ENCODE results near the gene KIF21A.

KIF21A gene

GRCh38 chr12:39348941-39349626 is 93.8 kb downstream of the KIF21A start:
- TF ChIP-seq TEAD4 (IDR thresholded peaks at IDR 0.05) (no peak), EGR1 (IDR thresholded peaks at IDR 0.05) (no peak), CEBPB (IDR thresholded peaks at IDR 0.05) (no peak), TCF12 (IDR thresholded peaks at IDR 0.05; ENCODE audit: low read depth) (no peak), FOXM1 (IDR thresholded peaks at IDR 0.05; ENCODE audit: borderline replicate concordance, low read depth) (no peak), TAF1 (IDR thresholded peaks at IDR 0.05; ENCODE audit: low read depth) (no peak), CREB1 (IDR thresholded peaks at IDR 0.05; ENCODE audit: low read depth) (no peak), NFIC (IDR thresholded peaks at IDR 0.05) (no peak), REST (IDR thresholded peaks at IDR 0.05; ENCODE audit: low read depth) (no peak), USF1 (IDR thresholded peaks at IDR 0.05) (no peak), RAD21 (IDR thresholded peaks at IDR 0.05; ENCODE audit: low read depth) (no peak), EP300 (IDR thresholded peaks at IDR 0.05; ENCODE audit: borderline replicate concordance) (no peak), MAX (IDR thresholded peaks at IDR 0.05) (no peak), ZBTB7A (IDR thresholded peaks at IDR 0.05; ENCODE audit: low read depth) (no peak)

- TF ChIP-seq REST (IDR thresholded peaks at IDR 0.05; ENCODE audit: low read depth) = no peak
- no peak for TF ChIP-seq TAF1 (IDR thresholded peaks at IDR 0.05; ENCODE audit: low read depth)
- no peak for TF ChIP-seq CEBPB (IDR thresholded peaks at IDR 0.05)
- TF ChIP-seq ZBTB7A (IDR thresholded peaks at IDR 0.05; ENCODE audit: low read depth) = no peak
- TF ChIP-seq EP300 (IDR thresholded peaks at IDR 0.05; ENCODE audit: borderline replicate concordance) = no peak
- no peak for TF ChIP-seq TCF12 (IDR thresholded peaks at IDR 0.05; ENCODE audit: low read depth)
- no peak for TF ChIP-seq TEAD4 (IDR thresholded peaks at IDR 0.05)
- TF ChIP-seq CREB1 (IDR thresholded peaks at IDR 0.05; ENCODE audit: low read depth) = no peak
- no peak for TF ChIP-seq NFIC (IDR thresholded peaks at IDR 0.05)
- TF ChIP-seq EGR1 (IDR thresholded peaks at IDR 0.05) = no peak
- no peak for TF ChIP-seq MAX (IDR thresholded peaks at IDR 0.05)
- no peak for TF ChIP-seq FOXM1 (IDR thresholded peaks at IDR 0.05; ENCODE audit: borderline replicate concordance, low read depth)
- no peak for TF ChIP-seq USF1 (IDR thresholded peaks at IDR 0.05)
- no peak for TF ChIP-seq YY1 (IDR thresholded peaks at IDR 0.05; ENCODE audit: low read depth)
- no peak for TF ChIP-seq RAD21 (IDR thresholded peaks at IDR 0.05; ENCODE audit: low read depth)
Measured at GRCh38 chr12:39348523-39348922, 94.4 kb downstream of the KIF21A start.

- TF ChIP-seq CREB1 (IDR thresholded peaks at IDR 0.05; ENCODE audit: low read depth) = no peak
- TF ChIP-seq RAD21 (IDR thresholded peaks at IDR 0.05; ENCODE audit: low read depth) = no peak
- TF ChIP-seq NFIC (IDR thresholded peaks at IDR 0.05) = no peak
- no peak for TF ChIP-seq TCF12 (IDR thresholded peaks at IDR 0.05; ENCODE audit: low read depth)
- TF ChIP-seq MAX (IDR thresholded peaks at IDR 0.05) = no peak
- no peak for TF ChIP-seq TAF1 (IDR thresholded peaks at IDR 0.05; ENCODE audit: low read depth)
- TF ChIP-seq CEBPB (IDR thresholded peaks at IDR 0.05) = no peak
- TF ChIP-seq ZBTB7A (IDR thresholded peaks at IDR 0.05; ENCODE audit: low read depth) = no peak
- no peak for TF ChIP-seq EP300 (IDR thresholded peaks at IDR 0.05; ENCODE audit: borderline replicate concordance)
Measured at GRCh38 chr12:39344926-39345325, 98.0 kb downstream of the KIF21A start.

GRCh38 chr12:39343665-39344064 is 99.3 kb downstream of the KIF21A start:
- TF ChIP-seq CREB1 (IDR thresholded peaks at IDR 0.05; ENCODE audit: low read depth) (no peak), EGR1 (IDR thresholded peaks at IDR 0.05) (no peak), TEAD4 (IDR thresholded peaks at IDR 0.05) (no peak), RAD21 (IDR thresholded peaks at IDR 0.05; ENCODE audit: low read depth) (no peak), FOXM1 (IDR thresholded peaks at IDR 0.05; ENCODE audit: borderline replicate concordance, low read depth) (no peak), YY1 (IDR thresholded peaks at IDR 0.05; ENCODE audit: low read depth) (no peak), NFIC (IDR thresholded peaks at IDR 0.05) (no peak), TCF12 (IDR thresholded peaks at IDR 0.05; ENCODE audit: low read depth) (no peak), REST (IDR thresholded peaks at IDR 0.05; ENCODE audit: low read depth) (no peak), ZBTB7A (IDR thresholded peaks at IDR 0.05; ENCODE audit: low read depth) (no peak), USF1 (IDR thresholded peaks at IDR 0.05) (no peak)

Measured in Ishikawa (cell line).